GM13977 (cell line): Measurements from ENCODE around the gene BSN.

Experiments
- DNase-seq: peaks from one replicate; pipeline ENCODE4 v3.0.0; 2012; ENCODE audit warnings: low spot score
- in situ Hi-C: fragments of 300-500 bp; cut with MboI; formaldehyde crosslinking; loops from one replicate; pipeline ENCODE4 v1.12.0; 2022; ENCODE audit warnings: low sequenced_read_pairs, low pct_unique_long_range_greater_than_20kb, mixed read lengths, inconsistent platforms; ENCODE audit not compliant: unreplicated experiment
- TF ChIP-seq, protein P1 (sequence below): IDR thresholded peaks from 2 replicates; pipeline ENCODE4 v1.5.1; 2012; ENCODE audit warnings: mild to moderate bottlenecking, control low read depth; ENCODE audit not compliant: insufficient read depth; ENCODE audit errors: extremely low read depth, missing control alignments

BSN gene

DNA sequence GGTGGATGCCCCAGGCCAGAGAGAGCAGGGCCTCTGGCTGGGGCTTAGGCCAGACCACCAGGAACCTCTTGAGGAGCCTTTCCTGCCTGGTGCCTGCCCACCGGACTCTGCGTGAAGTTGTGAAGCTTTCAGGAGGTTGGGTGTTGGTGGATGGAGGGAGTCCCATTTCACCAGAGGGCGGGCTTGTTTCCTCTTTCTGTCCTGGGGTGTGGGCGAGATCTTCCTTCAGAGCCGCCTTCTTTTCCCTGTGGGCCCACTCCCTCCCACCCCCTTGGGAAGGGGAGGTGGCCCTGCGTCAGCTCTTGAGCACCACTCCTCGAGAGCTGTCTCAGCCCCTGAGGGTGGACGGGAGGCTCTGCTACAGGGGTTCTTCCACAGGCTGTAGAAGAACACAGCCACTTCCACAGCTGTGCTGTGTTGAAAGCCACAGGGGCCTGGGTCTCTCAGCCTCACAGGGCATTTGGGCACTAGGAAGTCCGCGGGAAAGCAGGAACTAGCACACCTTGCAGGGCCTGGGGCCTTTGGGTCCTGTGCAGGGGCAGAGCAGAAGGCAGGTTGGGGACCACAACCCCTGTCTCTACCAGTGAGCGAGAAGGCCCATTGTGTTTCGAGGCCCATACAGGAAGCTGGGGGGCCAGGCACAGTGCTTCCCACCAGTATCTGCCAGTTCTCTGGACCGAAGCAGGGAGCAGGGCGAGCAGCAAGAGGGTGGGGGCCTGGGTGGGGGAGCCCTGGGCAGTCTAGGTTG is 163.1 kb downstream of the BSN start:
- in situ Hi-C loops: no loop called here
- DNase-seq: no peak
- TF ChIP-seq, protein P1, sequence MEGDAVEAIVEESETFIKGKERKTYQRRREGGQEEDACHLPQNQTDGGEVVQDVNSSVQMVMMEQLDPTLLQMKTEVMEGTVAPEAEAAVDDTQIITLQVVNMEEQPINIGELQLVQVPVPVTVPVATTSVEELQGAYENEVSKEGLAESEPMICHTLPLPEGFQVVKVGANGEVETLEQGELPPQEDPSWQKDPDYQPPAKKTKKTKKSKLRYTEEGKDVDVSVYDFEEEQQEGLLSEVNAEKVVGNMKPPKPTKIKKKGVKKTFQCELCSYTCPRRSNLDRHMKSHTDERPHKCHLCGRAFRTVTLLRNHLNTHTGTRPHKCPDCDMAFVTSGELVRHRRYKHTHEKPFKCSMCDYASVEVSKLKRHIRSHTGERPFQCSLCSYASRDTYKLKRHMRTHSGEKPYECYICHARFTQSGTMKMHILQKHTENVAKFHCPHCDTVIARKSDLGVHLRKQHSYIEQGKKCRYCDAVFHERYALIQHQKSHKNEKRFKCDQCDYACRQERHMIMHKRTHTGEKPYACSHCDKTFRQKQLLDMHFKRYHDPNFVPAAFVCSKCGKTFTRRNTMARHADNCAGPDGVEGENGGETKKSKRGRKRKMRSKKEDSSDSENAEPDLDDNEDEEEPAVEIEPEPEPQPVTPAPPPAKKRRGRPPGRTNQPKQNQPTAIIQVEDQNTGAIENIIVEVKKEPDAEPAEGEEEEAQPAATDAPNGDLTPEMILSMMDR: no peak

DNA sequence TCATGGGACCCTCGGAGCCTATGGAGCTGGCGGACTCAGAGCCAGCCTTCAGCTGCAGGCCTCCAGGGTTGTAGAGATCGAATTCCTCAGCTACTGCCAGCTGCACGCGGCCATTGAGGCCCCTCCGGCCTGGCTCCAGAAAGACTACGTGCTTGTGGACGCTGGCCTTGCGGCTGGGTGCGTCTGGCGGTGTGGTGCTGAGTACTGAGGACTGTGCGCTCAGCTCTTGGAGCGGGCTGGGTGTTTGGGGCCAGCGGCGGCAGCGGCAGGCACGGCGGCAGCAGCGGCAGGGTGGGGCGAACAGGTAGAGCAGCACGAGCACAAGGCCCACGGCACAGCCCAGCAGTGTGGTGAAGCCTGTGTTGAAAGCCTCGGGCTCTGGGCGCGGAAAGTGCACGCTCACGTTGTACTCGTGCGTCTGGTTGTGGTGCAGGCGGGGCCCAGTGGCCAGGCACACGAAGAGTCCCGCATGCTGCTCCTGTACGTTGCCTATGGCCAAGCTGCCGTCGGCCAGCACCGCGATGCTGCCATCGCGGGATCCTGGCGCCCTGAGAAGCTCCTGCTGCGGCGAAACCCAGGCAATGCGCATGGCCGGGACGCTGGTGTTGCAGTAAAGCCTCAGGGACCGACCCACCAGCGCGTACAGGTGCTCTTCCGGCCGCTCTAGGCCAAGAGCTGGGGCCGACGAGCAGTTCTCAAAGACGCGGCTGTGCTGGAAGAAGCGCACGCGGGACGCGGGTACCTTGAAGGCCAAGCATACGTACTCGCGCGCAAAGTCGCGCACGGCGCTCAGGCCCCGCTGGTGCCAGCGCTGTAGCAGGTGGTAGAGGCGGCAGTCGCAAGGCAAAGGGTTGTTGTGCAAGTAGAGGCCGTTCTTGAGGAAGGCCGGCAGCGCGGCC is 163.9 kb downstream of the BSN start:
- DNase-seq: no peak
- TF ChIP-seq, protein P1: no peak
- in situ Hi-C loops: no loop called here

DNA sequence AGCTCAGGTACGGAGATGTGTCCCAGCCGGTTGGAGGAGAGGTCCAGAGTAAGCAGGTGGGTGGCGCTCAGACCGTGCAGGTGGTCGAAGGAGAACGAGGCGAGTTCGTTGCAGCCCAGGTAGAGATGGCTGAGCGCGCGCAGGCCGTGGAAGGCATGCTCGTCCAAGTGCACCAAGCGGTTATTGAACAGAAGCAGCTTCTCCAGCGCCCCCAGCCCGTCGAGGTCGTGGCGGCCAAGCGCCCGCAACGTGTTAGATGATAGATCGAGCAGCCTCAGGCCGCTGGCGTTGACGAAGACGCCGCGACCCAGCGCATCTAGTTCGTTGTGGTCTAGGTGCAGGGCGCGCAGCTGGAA is 164.6 kb downstream of the BSN start:
- TF ChIP-seq, protein P1: peak; percentile 8
- in situ Hi-C loops: no loop called here
- no peak for DNase-seq

DNA sequence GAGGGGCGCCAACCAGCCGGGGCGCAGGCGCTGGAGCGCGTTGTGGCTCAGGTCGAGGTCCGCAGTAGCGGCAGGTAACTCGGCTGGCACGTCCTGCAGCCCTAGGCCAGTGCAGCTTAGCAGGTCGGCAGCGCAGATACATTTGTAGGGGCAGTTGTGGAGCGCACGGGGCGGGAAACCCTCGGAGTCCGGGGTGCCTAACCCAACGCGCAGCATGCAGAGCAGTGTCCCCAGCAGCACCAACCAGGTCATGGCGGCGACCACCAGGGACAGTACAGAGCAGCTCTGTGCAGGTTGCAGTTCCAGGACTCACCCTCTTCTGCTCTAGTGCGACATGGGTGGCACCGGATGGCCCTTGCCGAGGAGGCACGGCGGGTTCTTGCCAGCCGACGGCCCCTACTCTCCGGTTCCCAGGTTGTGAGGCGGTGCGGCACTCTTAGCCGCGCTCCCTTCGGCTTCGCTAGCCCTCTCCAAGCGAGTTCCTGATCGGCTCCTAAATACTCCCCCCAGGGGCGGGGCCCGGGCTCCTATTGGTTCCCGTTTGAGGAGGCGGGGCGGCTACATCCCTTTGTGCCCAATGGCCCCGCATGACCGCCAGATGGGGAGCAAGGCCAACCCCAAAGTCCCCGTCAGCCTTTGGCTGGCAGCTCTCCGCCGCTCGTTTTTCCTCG is 165.1 kb downstream of the BSN start, which contains the start of gene AMIGO3:
Gene AMIGO3, minus strand, starts transcription at position 471 of the 671 bp plus-strand sequence. Its CDS starts 219 bp downstream, at position 252.
- in situ Hi-C loops: no loop called here
- peak; percentile 97 for DNase-seq
- TF ChIP-seq, protein P1: peak; percentile 56
